Heart left ventricle (tissue), 16 donors: Measurements from ENCODE around the gene STK33. TPM values are rescaled to one million over a fixed set of nuclear protein-coding genes. Genes with fewer than 3 reads are reported as not detected.

ENCODE experiments used
- ATAC-seq, 4 donors: fragments of 200-7000 bp; cut with Tn5 transposase; one replicate each; pipeline ENCODE4 v1.9.1; 2020 to 2022; ENCODE audit warnings: moderate library complexity in 4 of 4, mild to moderate bottlenecking in 3 of 4, moderate number of reproducible peaks in 1 of 4
- DNase-seq, 5 donors: peaks; one replicate each; pipeline ENCODE4 v3.0.0-alpha.2; 2020
- H3K27ac ChIP-seq, 12 donors: fragments of 200-600 bp; sonication (generic) in 4 of 12; one replicate each; pipeline versions ENCODE4 v1.5.0 to v1.8.0; 2016 to 2022; ENCODE audit warnings: mild to moderate bottlenecking in 2 of 12
- H3K27me3 ChIP-seq, 9 donors: fragments of 200-600 bp; sonication (generic) in 2 of 9; one replicate each; pipeline versions ENCODE4 v1.5.1 to v1.8.0; 2016 to 2022; ENCODE audit warnings: mild to moderate bottlenecking in 3 of 9
- H3K36me3 ChIP-seq, 9 donors: fragments of 200-600 bp; sonication (generic) in 2 of 9; one replicate each; pipeline versions ENCODE4 v1.5.0 to v1.8.0; 2018 to 2022; ENCODE audit warnings: mild to moderate bottlenecking in 2 of 9
- H3K4me1 ChIP-seq, 12 donors: fragments of 200-600 bp; sonication (generic) in 4 of 12; one replicate each; pipeline versions ENCODE4 v1.5.0 to v1.8.0; 2016 to 2022; ENCODE audit warnings: mild to moderate bottlenecking in 3 of 12
- H3K4me3 ChIP-seq, 12 donors: fragments of 200-600 bp; sonication (generic) in 4 of 12; one replicate each; pipeline versions ENCODE4 v1.5.0 to v1.8.0; 2017 to 2022; ENCODE audit warnings: mild to moderate bottlenecking in 9 of 12, moderate library complexity in 4 of 12
- H3K9me3 ChIP-seq, 12 donors: fragments of 200-600 bp; sonication (generic) in 4 of 12; one replicate each; pipeline versions ENCODE4 v1.5.0 to v1.8.0; 2016 to 2022; ENCODE audit warnings: mild to moderate bottlenecking in 1 of 12
- POLR2A ChIP-seq, 2 donors: fragments of 450-650 bp; IDR thresholded peaks; one replicate each; pipeline ENCODE4 v1.6.1; 2017; ENCODE audit warnings: antibody characterized with exemption in 2 of 2, mild to moderate bottlenecking in 2 of 2, moderate library complexity in 2 of 2
- WGBS, 4 donors: extraction: QIAGEN DNeasy Blood & Tissue Kit in 2 of 4; methylation state at CpG; one replicate each; pipeline versions ENCODE4 v1.1.5 to v1.1.7; 2013 to 2018; 5-methylcytosine and 5-hydroxymethylcytosine counted together
- intact Hi-C, 10 donors: fragments of 100-400 bp; cut with DNase I; formaldehyde crosslinking; loops; one replicate each; pipeline versions ENCODE4 v1.11.1 to v1.14.2; 2022
- polyA plus RNA-seq, 2 donors: library from polyadenylated mRNA; stranded (reverse); fragments of 200-250 nt; gene quantifications; one replicate each; pipeline ENCODE4 v1.2.3, GENCODE V29; 2013
- total RNA-seq, 9 donors: library from RNA; depleted of rRNA in 2 of 9; stranded (reverse); fragments of >200 nt in 2 of 9; fragmentation: NEBNext Ultra II Directional in 3 of 9; extraction: Animal tissue kit (Norgen Biotek cat#: 25700) in 3 of 9; gene quantifications; one replicate each; pipeline versions ENCODE4 v1.1.0 to v1.2.4, GENCODE V29; 2016 to 2023
- TF ChIP-seq, protein P1 (sequence below), 12 donors: fragments of 200-600 bp; sonication (generic) in 4 of 12; IDR thresholded peaks; one replicate each; pipeline versions ENCODE4 v1.5.0 to v1.8.0; 2018 to 2022; ENCODE audit warnings: antibody characterized with exemption in 12 of 12, mild to moderate bottlenecking in 5 of 12
- donor health status: ischemic (EF 13 %, LVEDD 7.1; RV severe dilation, severe dysfunction).
- donor health status: healthy with polysubstance abuse.
- donor health status: DM: no; HTN: yes; CAD: no.
- donor health status: DM: no; HTN: no; CAD: no.
- donor health status: ischemic (EF 25% LVEDD 6.9; RV normal size, moderate dysfunction).
- donor health status: ischemic (EF 25% LVEDD 5.7; RV mildly dilated, moderate dysfunction).
- donor health status: healthy.
- donor health status: DM: yes; HTN: yes; CAD: no.
- donor health status: ischemic (EF 35%, LVEDD 5.7; RV mildly dilated, moderate dysfunction).
- donor health status: nonischemic (EF 11% LVEDD 7.7; RV severe dilation, severe dysfunction).
- donor health status: DM: yes; HTN: yes; CAD: no.
- donor health status: PGD.
- donor health status: ischemic (EF 29% LVEDD 5.4; RV normal size, mild dysfunction).
- donor health status: nonischemic (EF 23%, LVEDD 6.1; RV moderate dilation, normal function).

The STK33 gene
- total and polyA plus RNA-seq, 11 donors, result 9.9 to 41.5 (median 25.3) TPM

DNA sequence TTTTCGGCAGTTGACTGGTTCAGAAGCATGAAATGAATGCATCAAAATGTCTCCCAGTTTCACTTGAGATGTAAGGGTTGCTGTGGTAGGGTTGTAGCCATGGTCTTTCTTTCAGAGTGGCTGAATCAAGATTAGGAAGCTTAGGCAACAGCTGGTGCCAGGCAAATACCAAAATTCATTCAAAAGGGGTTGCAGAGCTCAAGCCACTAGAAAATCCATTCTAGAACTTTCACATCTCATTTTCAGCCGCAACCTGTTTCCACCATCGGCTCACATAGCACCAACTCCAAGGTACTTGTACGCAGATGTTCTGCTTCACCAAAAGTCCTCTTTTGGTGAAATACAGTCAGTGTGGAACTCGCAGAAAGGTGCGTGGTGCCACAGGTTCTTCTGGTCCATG lies 40.5 kb upstream of the STK33 start:
- 95 to 96% (median 96%) methylated on average over 6 of the region's 6 CpGs for WGBS, 4 donors

DNA sequence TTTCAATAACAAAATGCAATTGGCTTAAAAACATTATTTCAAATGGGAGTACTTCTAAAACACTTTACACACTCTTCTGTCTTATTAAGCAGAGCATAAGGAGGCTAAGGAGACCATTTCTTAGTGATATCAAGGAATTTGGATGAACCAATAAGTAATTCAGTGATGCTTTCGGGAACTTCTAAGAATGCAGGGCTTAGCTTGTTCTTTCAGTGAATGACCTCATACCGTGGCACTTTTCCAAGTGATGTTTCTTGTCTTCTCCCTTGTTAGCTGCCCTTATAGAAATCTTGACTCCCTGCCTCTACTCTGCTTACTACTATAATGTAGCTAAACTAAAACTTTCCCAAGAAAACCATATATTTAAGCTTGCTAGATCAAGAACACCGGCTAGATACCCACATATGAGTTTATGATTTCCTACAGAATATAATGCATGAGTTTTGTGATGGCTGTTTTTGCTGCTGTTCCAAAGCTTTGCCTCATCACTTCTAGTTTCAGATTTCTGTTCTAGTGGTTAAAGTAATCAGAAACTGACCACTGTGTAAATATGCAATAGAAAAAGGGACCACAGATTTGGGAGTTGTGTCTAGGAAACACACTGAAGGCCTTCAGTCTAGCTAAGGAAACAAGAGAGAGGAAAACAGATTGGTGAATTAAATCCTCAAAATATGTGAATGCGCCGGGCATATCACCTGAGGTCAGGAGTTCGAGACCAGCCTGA lies 37.5 kb upstream of the STK33 start:
- intact Hi-C loops, result no loop called here
- peaks cover 0 to 6% (median 0%) of the 10 kb centered on the region in 12 donors for H3K9me3 ChIP-seq
- no peaks in the 10 kb centered on the region for H3K27me3 ChIP-seq
- H3K27ac ChIP-seq, result no peak overlapping the region
- no peak overlapping the region for H3K4me3 ChIP-seq
- peaks cover 0 to 34% (median 8%) of the 10 kb centered on the region in 9 donors for H3K36me3 ChIP-seq
- ATAC-seq, result no peak
- H3K4me1 ChIP-seq, result peaks cover 0 to 8% (median 0%) of the 10 kb centered on the region in 12 donors
- 77 to 82% (median 81%) methylated on average over 6 of the region's 6 CpGs for WGBS, 4 donors
- no peak for DNase-seq
- TF ChIP-seq POLR2A (IDR thresholded peaks at IDR 0.05), result no peak
- TF ChIP-seq, protein P1, sequence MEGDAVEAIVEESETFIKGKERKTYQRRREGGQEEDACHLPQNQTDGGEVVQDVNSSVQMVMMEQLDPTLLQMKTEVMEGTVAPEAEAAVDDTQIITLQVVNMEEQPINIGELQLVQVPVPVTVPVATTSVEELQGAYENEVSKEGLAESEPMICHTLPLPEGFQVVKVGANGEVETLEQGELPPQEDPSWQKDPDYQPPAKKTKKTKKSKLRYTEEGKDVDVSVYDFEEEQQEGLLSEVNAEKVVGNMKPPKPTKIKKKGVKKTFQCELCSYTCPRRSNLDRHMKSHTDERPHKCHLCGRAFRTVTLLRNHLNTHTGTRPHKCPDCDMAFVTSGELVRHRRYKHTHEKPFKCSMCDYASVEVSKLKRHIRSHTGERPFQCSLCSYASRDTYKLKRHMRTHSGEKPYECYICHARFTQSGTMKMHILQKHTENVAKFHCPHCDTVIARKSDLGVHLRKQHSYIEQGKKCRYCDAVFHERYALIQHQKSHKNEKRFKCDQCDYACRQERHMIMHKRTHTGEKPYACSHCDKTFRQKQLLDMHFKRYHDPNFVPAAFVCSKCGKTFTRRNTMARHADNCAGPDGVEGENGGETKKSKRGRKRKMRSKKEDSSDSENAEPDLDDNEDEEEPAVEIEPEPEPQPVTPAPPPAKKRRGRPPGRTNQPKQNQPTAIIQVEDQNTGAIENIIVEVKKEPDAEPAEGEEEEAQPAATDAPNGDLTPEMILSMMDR (IDR thresholded peaks at IDR 0.05), result no peak

More for the DNA sequence above, 40.5 kb upstream of the STK33 start:
- H3K9me3 ChIP-seq, result peaks cover 0 to 9% (median 0%) of the 10 kb centered on the region in 12 donors
- H3K27me3 ChIP-seq, result no peaks in the 10 kb centered on the region
- no peak overlapping the region for H3K4me3 ChIP-seq
- intact Hi-C loops, result no loop called here
- peaks cover 0 to 63% (median 20%) of the 10 kb centered on the region in 9 donors for H3K36me3 ChIP-seq
- no peak for TF ChIP-seq POLR2A (IDR thresholded peaks at IDR 0.05)
- TF ChIP-seq, protein P1 (IDR thresholded peaks at IDR 0.05), result no peak
- H3K27ac ChIP-seq, result no peak overlapping the region
- ATAC-seq (no peak), DNase-seq (no peak)
- peaks cover 0 to under 1% (median 0%) of the 10 kb centered on the region in 12 donors for H3K4me1 ChIP-seq

DNA sequence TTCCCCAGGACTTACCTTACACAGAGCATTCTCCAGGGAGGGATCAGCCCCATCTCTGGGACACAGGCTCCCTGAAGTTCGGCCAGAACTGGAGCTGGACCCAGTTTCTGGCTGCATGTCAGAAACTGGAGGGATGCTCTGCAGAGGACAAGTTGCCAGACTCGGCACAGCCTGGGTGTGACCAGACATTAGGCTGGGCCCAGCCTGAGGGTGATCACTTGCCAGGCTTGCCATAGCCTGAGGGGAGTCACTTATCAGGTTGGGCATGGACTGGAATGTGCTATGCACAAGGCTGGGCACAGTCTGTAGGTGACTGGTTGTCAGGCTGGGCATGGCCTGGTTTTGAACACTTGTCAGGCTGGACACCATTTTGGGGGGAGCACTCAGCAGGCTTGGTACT lies 30.7 kb upstream of the STK33 start:
- Histone ChIP-seq H3K27ac (no peak overlapping the region), H3K27me3 (no peaks in the 10 kb centered on the region), H3K9me3 (no peaks in the 10 kb centered on the region), H3K4me3 (no peak overlapping the region), H3K36me3 (peaks cover 0 to 57% (median 11%) of the 10 kb centered on the region in 9 donors), H3K4me1 (peaks cover 0 to 17% (median 0%) of the 10 kb centered on the region in 12 donors)
- ATAC-seq (peak; percentile 36 to 93 (median 77)), DNase-seq (peak in 2 of 5 donors; percentile 29 to 57)
- TF ChIP-seq, protein P1 (IDR thresholded peaks at IDR 0.05), result no peak
- no peak for TF ChIP-seq POLR2A (IDR thresholded peaks at IDR 0.05)
- WGBS, 4 donors, result 33 to 70% (median 57%) methylated on average over 1 to 2 of the region's 2 CpGs
- intact Hi-C loops, result no loop called here

DNA sequence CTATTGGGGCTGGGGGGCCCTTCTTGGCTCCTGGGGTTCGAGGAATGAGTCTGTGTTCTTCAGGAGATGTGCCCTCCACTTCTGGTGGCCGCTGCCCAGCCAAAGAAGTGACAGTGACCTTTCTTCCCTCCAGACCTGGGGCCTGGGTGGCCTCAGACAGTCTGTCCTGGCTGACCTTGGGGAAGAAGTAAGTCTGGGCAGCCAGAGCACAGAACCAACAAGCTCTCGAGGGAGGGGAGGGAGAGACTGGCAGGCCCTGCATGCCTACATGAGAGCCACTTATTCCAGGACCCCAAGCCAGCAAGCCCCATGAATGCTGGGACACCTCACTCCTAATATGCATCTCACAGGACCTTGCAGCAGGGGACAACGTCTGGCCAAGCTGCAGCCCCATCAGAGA lies 27.1 kb upstream of the STK33 start:
- intact Hi-C loops, result no loop called here
- DNase-seq (peak in 1 of 5 donors; percentile 14), ATAC-seq (peak in 2 of 4 donors; percentile 21 to 31)
- TF ChIP-seq, protein P1 (IDR thresholded peaks at IDR 0.05), result no peak
- TF ChIP-seq POLR2A (IDR thresholded peaks at IDR 0.05), result no peak
- peaks cover 0 to 9% (median 0%) of the 10 kb centered on the region in 12 donors for H3K4me1 ChIP-seq
- H3K27me3 ChIP-seq, result no peaks in the 10 kb centered on the region
- 44 to 65% (median 61%) methylated on average over 2 to 4 of the region's 4 CpGs for WGBS, 4 donors
- H3K36me3 ChIP-seq, result peaks cover 0 to 90% (median 21%) of the 10 kb centered on the region in 9 donors
- H3K27ac ChIP-seq, result no peak overlapping the region
- H3K4me3 ChIP-seq, result no peak overlapping the region
- no peaks in the 10 kb centered on the region for H3K9me3 ChIP-seq
